Neural progenitor cell (in vitro differentiated cells): Measurements from ENCODE around the gene PANK4. TPM values are rescaled to one million over a fixed set of nuclear protein-coding genes. Genes with fewer than 3 reads are reported as not detected.

Source experiments
- DNase-seq: peaks from one replicate; pipeline ENCODE4 v3.0.0-alpha.2; 2016; ENCODE audit warnings: low spot score
- H2AFZ ChIP-seq: fragments of 200-600 bp; sonication (generic); replicated peaks from 2 replicates; pipeline ENCODE4 v1.6.1; 2016; ENCODE audit warnings: antibody characterized with exemption
- H3F3A ChIP-seq: fragments of 200-600 bp; sonication (generic); 2 replicates; pipeline ENCODE4 v1.6.1; 2016; ENCODE audit warnings: antibody characterized with exemption, low read depth
- H3K27ac ChIP-seq: fragments of 200-600 bp; sonication (generic); 2 replicates; pipeline ENCODE4 v1.5.1; 2016; ENCODE audit warnings: mild to moderate bottlenecking
- H3K27me3 ChIP-seq: fragments of 200-600 bp; sonication (generic); 2 replicates; pipeline ENCODE4 v1.6.1; 2016; ENCODE audit warnings: mild to moderate bottlenecking, moderate library complexity
- H3K36me3 ChIP-seq: fragments of 200-600 bp; sonication (generic); 2 replicates; pipeline ENCODE4 v1.5.1; 2016
- H3K4me1 ChIP-seq: fragments of 200-600 bp; sonication (generic); 2 replicates; pipeline ENCODE4 v1.6.1; 2016; ENCODE audit warnings: mixed run types
- H3K4me2 ChIP-seq: fragments of 200-600 bp; sonication (generic); 2 replicates; pipeline ENCODE4 v1.6.1; 2016
- H3K4me3 ChIP-seq: fragments of 200-600 bp; sonication (generic); 2 replicates; pipeline ENCODE4 v1.5.1; 2016
- H3K79me2 ChIP-seq: fragments of 200-600 bp; sonication (generic); 2 replicates; pipeline ENCODE4 v1.6.1; 2016; ENCODE audit warnings: low read depth
- H3K9ac ChIP-seq: fragments of 200-600 bp; sonication (generic); 2 replicates; pipeline ENCODE4 v1.6.1; 2016
- H3K9me3 ChIP-seq: fragments of 200-600 bp; sonication (generic); 2 replicates; pipeline ENCODE4 v1.5.1; 2016; ENCODE audit warnings: low read depth
- H4K20me1 ChIP-seq: fragments of 200-600 bp; sonication (generic); 2 replicates; pipeline ENCODE4 v1.6.1; 2016; ENCODE audit warnings: low read depth
- H3K27ac Mint-ChIP-seq: 3 replicates; pipeline ENCODE4 v1.8.0; 2021; ENCODE audit warnings: mixed read lengths
- H3K27me3 Mint-ChIP-seq: 2 replicates; pipeline ENCODE4 v1.8.0; 2022; ENCODE audit warnings: low read depth, mild to moderate bottlenecking, inconsistent platforms, moderate library complexity, mixed read lengths; ENCODE audit not compliant: insufficient read depth
- H3K36me3 Mint-ChIP-seq: 3 replicates; pipeline ENCODE4 v1.8.0; 2021; ENCODE audit warnings: mixed read lengths
- H3K4me1 Mint-ChIP-seq: 3 replicates; pipeline ENCODE4 v1.8.0; 2021; ENCODE audit warnings: mixed read lengths
- H3K4me3 Mint-ChIP-seq: 3 replicates; pipeline ENCODE4 v1.8.0; 2021; ENCODE audit warnings: mild to moderate bottlenecking, moderate library complexity, mixed read lengths
- H3K9me3 Mint-ChIP-seq: 3 replicates; pipeline ENCODE4 v1.8.0; 2020; ENCODE audit warnings: mixed read lengths
- CTCF ChIP-seq: fragments of 200-600 bp; sonication (generic); IDR thresholded peaks from 2 replicates; pipeline ENCODE4 v1.5.1; 2017; ENCODE audit warnings: antibody characterized with exemption, mild to moderate bottlenecking
- EZH2 ChIP-seq: fragments of 200-600 bp; sonication (generic); IDR thresholded peaks from 2 replicates; pipeline ENCODE4 v1.6.1; 2017; ENCODE audit warnings: antibody characterized with exemption, mild to moderate bottlenecking, moderate library complexity
- EZH2phosphoT487 ChIP-seq: fragments of 200-600 bp; sonication (generic); IDR thresholded peaks from 2 replicates; pipeline ENCODE4 v1.6.1; 2017; ENCODE audit warnings: antibody characterized with exemption
- total RNA-seq: library from RNA; depleted of rRNA; stranded (reverse); fragments of >200 nt; gene quantifications from 2 replicates; pipeline ENCODE4 v1.2.3, GENCODE V29; 2015; ENCODE audit warnings: low replicate concordance

Gene PANK4
- total RNA-seq, 1 donor from 2014 or later, result 30.6 TPM

- Histone ChIP-seq H4K20me1 (peaks cover 54% of the 10 kb centered on the region), H2AFZ (no peak overlapping the region), H3K79me2 (no peaks in the 10 kb centered on the region), H3K27ac (no peak overlapping the region), H3F3A (no peaks in the 10 kb centered on the region), H3K4me2 (no peak overlapping the region), H3K9ac (no peak overlapping the region), H3K36me3 (no peaks in the 10 kb centered on the region), H3K9me3 (no peaks in the 10 kb centered on the region), H3K4me1 (no peaks in the 10 kb centered on the region), H3K4me3 (no peak overlapping the region), H3K27me3 (no peaks in the 10 kb centered on the region)
- TF ChIP-seq EZH2, result no peak
- TF ChIP-seq EZH2phosphoT487, result no peak
- TF ChIP-seq CTCF, result no peak
- DNase-seq, result no peak
- no peaks in the 10 kb centered on the region for H3K9me3 Mint-ChIP-seq
- H3K27me3 Mint-ChIP-seq, result peaks cover 2% of the 10 kb centered on the region
- H3K4me3 Mint-ChIP-seq, result no peak overlapping the region
- H3K36me3 Mint-ChIP-seq, result peaks cover 7% of the 10 kb centered on the region
- H3K27ac Mint-ChIP-seq, result no peak overlapping the region
- H3K4me1 Mint-ChIP-seq, result no peaks in the 10 kb centered on the region
Observed at GRCh38 chr1:2508180-2508579, 18.2 kb downstream of the PANK4 start.

GRCh38 chr1:2507744-2508155 lies 18.6 kb downstream of the PANK4 start:
- Mint-ChIP-seq H3K9me3 (no peaks in the 10 kb centered on the region), H3K27me3 (peaks cover 2% of the 10 kb centered on the region), H3K4me1 (no peaks in the 10 kb centered on the region), H3K4me3 (no peak overlapping the region), H3K36me3 (peaks cover 7% of the 10 kb centered on the region), H3K27ac (no peak overlapping the region)
- H3K27me3 ChIP-seq, result no peaks in the 10 kb centered on the region
- no peak overlapping the region for H3K9ac ChIP-seq
- H3K4me2 ChIP-seq, result no peak overlapping the region
- no peak for DNase-seq
- H3K4me1 ChIP-seq, result no peaks in the 10 kb centered on the region
- no peaks in the 10 kb centered on the region for H3K9me3 ChIP-seq
- peaks cover 52% of the 10 kb centered on the region for H4K20me1 ChIP-seq
- H2AFZ ChIP-seq, result no peak overlapping the region
- no peak for TF ChIP-seq EZH2phosphoT487
- no peak for TF ChIP-seq CTCF
- TF ChIP-seq EZH2, result no peak
- H3F3A ChIP-seq, result no peaks in the 10 kb centered on the region
- no peak overlapping the region for H3K27ac ChIP-seq
- H3K79me2 ChIP-seq, result no peaks in the 10 kb centered on the region
- H3K36me3 ChIP-seq, result no peaks in the 10 kb centered on the region
- no peak overlapping the region for H3K4me3 ChIP-seq

GRCh38 chr1:2506901-2507565 lies 19.4 kb downstream of the PANK4 start:
- Histone ChIP-seq H3K27me3 (no peaks in the 10 kb centered on the region), H3K4me2 (no peak overlapping the region), H3K27ac (no peak overlapping the region), H3K36me3 (no peaks in the 10 kb centered on the region), H3K79me2 (no peaks in the 10 kb centered on the region), H3K9ac (no peak overlapping the region), H3K9me3 (no peaks in the 10 kb centered on the region), H3F3A (no peaks in the 10 kb centered on the region), H4K20me1 (peaks cover 49% of the 10 kb centered on the region), H2AFZ (no peak overlapping the region), H3K4me3 (no peak overlapping the region), H3K4me1 (no peaks in the 10 kb centered on the region)
- Mint-ChIP-seq H3K27ac (no peak overlapping the region), H3K4me3 (no peak overlapping the region), H3K4me1 (no peaks in the 10 kb centered on the region), H3K27me3 (peaks cover 2% of the 10 kb centered on the region), H3K36me3 (peaks cover 7% of the 10 kb centered on the region), H3K9me3 (no peaks in the 10 kb centered on the region)
- no peak for DNase-seq
- no peak for TF ChIP-seq EZH2phosphoT487
- no peak for TF ChIP-seq CTCF
- no peak for TF ChIP-seq EZH2
